ENCODE data around the gene C17orf107. TPM values are rescaled to one million over a fixed set of nuclear protein-coding genes. Genes with fewer than 3 reads are reported as not detected.

Gene C17orf107
- polyA plus RNA-seq, 3 donors, result 1.6 to 2.1 (median 1.8) TPM

- DNase-seq, result no peak
Measured at GRCh38 chr17:4870855-4871254, 28.5 kb upstream of the C17orf107 start.

- DNase-seq, result no peak
Measured at GRCh38 chr17:4872786-4873185, 26.6 kb upstream of the C17orf107 start.

- DNase-seq, result no peak
Measured at GRCh38 chr17:4877089-4877488, 22.2 kb upstream of the C17orf107 start.

GRCh38 chr17:4879601-4880000, 19.7 kb upstream of the C17orf107 start:
- no peak for DNase-seq

GRCh38 chr17:4880857-4881256, 18.5 kb upstream of the C17orf107 start:
- DNase-seq, result no peak

- no peak for DNase-seq
Measured at GRCh38 chr17:4881761-4882555, 17.4 kb upstream of the C17orf107 start.

- no peak for DNase-seq
Measured at GRCh38 chr17:4884489-4884888, 14.8 kb upstream of the C17orf107 start.

- no peak for DNase-seq
Measured at GRCh38 chr17:4886830-4887229, 12.5 kb upstream of the C17orf107 start.

- DNase-seq, result no peak
Measured at GRCh38 chr17:4887581-4887980, 11.8 kb upstream of the C17orf107 start.

GRCh38 chr17:4891411-4892410, 7.6 kb upstream of the C17orf107 start:
- no peak for DNase-seq

GRCh38 chr17:4892499-4893221, 6.7 kb upstream of the C17orf107 start:
- DNase-seq, result peak; percentile 65

- DNase-seq, result no peak
Measured at GRCh38 chr17:4893272-4893671, 6.1 kb upstream of the C17orf107 start.

GRCh38 chr17:4893721-4894560, 5.4 kb upstream of the C17orf107 start:
- no peak for DNase-seq

GRCh38 chr17:4895121-4895520, 4.2 kb upstream of the C17orf107 start:
- DNase-seq, result no peak

- no peak for DNase-seq
Measured at GRCh38 chr17:4895657-4896331, 3.5 kb upstream of the C17orf107 start.

- DNase-seq, result no peak
Measured at GRCh38 chr17:4896332-4897197, 2.8 kb upstream of the C17orf107 start.

- DNase-seq, result no peak
Measured at GRCh38 chr17:4897198-4897687, 2.1 kb upstream of the C17orf107 start.

GRCh38 chr17:4897785-4898184, 1.6 kb upstream of the C17orf107 start:
- no peak for DNase-seq

- DNase-seq, result no peak
Measured at GRCh38 chr17:4898351-4898750, 985 bp upstream of the C17orf107 start.
